HCT116 (cell line): ENCODE measurements around the gene DNAJC1. TPM values are rescaled to one million over a fixed set of nuclear protein-coding genes. Genes with fewer than 3 reads are reported as not detected.

Source experiments
- ATAC-seq: fragments of 200-7000 bp; cut with Tn5 transposase; 2 replicates; pipeline ENCODE4 v1.9.1; 2020; ENCODE audit warnings: mild to moderate bottlenecking, moderate library complexity
- BruUV-seq: library from RNA; stranded (reverse); fragments of 400-500 nt; replicated peaks from 2 replicates; lab custom pipeline; 2021; lab: Mats Ljungman, UMichigan
- CTCF ChIA-PET: fragments of 300-600 bp; sonication (Branson Sonifier 250); formaldehyde crosslinking; loops from one replicate; lab custom pipeline; 2021; ENCODE audit warnings: antibody characterized with exemption; lab: Charles Lee
- POLR2A ChIA-PET: fragments of 300-600, 350-600 bp; sonication (Branson Sonifier 250); formaldehyde crosslinking; loops from one replicate; lab custom pipeline; 2021; ENCODE audit warnings: antibody characterized with exemption; lab: Charles Lee
- RAD21 ChIA-PET, 2 experiments: fragments of 300-600 bp; sonication (Branson Sonifier 250); formaldehyde crosslinking; loops; one replicate each; lab custom pipeline; 2023; ENCODE audit warnings: low total read pairs in 2 of 2; ENCODE audit not compliant: uncharacterized antibody in 2 of 2, unreplicated experiment in 2 of 2, low non-redundant PET in 1 of 2; lab: Charles Lee
- DNase-seq: peaks from one replicate; pipeline ENCODE4 v3.0.0-alpha.2; 2010; ENCODE audit warnings: low read depth, low spot score
- H2AFZ ChIP-seq: fragments of 200-600 bp; shearing (Covaris generic), sonication (generic); 2 replicates; pipeline ENCODE4 v1.6.1; 2017; ENCODE audit warnings: low read depth, mixed run types, mixed read lengths, antibody characterized with exemption, low read length; ENCODE audit not compliant: poor library complexity, severe bottlenecking
- H3K27ac ChIP-seq: 2 replicates; pipeline ENCODE4 v1.5.1; 2012; ENCODE audit warnings: low read depth, low read length
- H3K27me3 ChIP-seq: fragments of 200-600 bp; sonication (generic); 2 replicates; pipeline ENCODE4 v1.6.1; 2016; ENCODE audit warnings: mixed run types, low read length, mixed read lengths; ENCODE audit not compliant: insufficient read depth
- H3K36me3 ChIP-seq, 2 experiments: fragments of 200-500 bp in 1 of 2; fragments of 200-600 bp in 1 of 2; sonication (Bioruptor generic) in 1 of 2; sonication (generic) in 1 of 2; 2 replicates each; pipeline versions ENCODE4 v1.5.1 to v1.6.1; 2014 to 2016; ENCODE audit warnings: low read length in 2 of 2, inconsistent platforms in 1 of 2, mixed read lengths in 1 of 2, mixed run types in 1 of 2; ENCODE audit not compliant: insufficient read depth in 2 of 2, control insufficient read depth in 1 of 2
- H3K4me1 ChIP-seq, 2 experiments: fragments of 200-600 bp in 1 of 2; sonication (generic) in 1 of 2; 2 replicates each; pipeline versions ENCODE4 v1.5.1 to v1.6.1; 2012 to 2017; ENCODE audit warnings: low read length in 2 of 2, inconsistent platforms in 1 of 2, mild to moderate bottlenecking in 1 of 2, mixed read lengths in 1 of 2, mixed run types in 1 of 2, moderate library complexity in 1 of 2; ENCODE audit not compliant: insufficient read depth in 2 of 2, control insufficient read depth in 1 of 2
- H3K4me2 ChIP-seq: fragments of 200-600 bp; sonication (generic); 2 replicates; pipeline ENCODE4 v1.6.1; 2017; ENCODE audit warnings: mixed run types, low read length, mixed read lengths
- H3K4me3 ChIP-seq, 2 experiments: fragments of 200-600 bp in 1 of 2; sonication (generic) in 1 of 2; replicated peaks in 1 of 2; 2 replicates each; pipeline ENCODE4 v1.5.1; 2011 to 2016; ENCODE audit warnings: low read length in 2 of 2, control low read depth in 1 of 2, low read depth in 1 of 2, mild to moderate bottlenecking in 1 of 2, mixed read lengths in 1 of 2, mixed run types in 1 of 2
- H3K79me2 ChIP-seq: fragments of 200-600 bp; sonication (generic); 2 replicates; pipeline ENCODE4 v1.6.1; 2017; ENCODE audit warnings: mild to moderate bottlenecking, mixed run types, low read length, moderate library complexity, mixed read lengths; ENCODE audit not compliant: insufficient read depth
- H3K9ac ChIP-seq: fragments of 200-600 bp; sonication (generic); 2 replicates; pipeline ENCODE4 v1.6.1; 2016; ENCODE audit warnings: low read length, mixed read lengths
- H3K9me2 ChIP-seq: fragments of 200-600 bp; sonication (generic), shearing (Covaris generic); 2 replicates; pipeline ENCODE4 v1.6.1; 2017; ENCODE audit warnings: mixed run types, mild to moderate bottlenecking, moderate library complexity; ENCODE audit not compliant: insufficient read depth
- H3K9me3 ChIP-seq, 2 experiments: fragments of 200-500 bp in 1 of 2; fragments of 200-600 bp in 1 of 2; sonication (Bioruptor generic) in 1 of 2; sonication (generic) in 1 of 2; 2 replicates each; pipeline ENCODE4 v1.6.1; 2014 to 2017; ENCODE audit warnings: low read length in 2 of 2, mixed read lengths in 2 of 2, inconsistent platforms in 1 of 2, low read depth in 1 of 2, mild to moderate bottlenecking in 1 of 2, mixed run types in 1 of 2, moderate library complexity in 1 of 2; ENCODE audit not compliant: control insufficient read depth in 1 of 2, insufficient read depth in 1 of 2
- H4K20me1 ChIP-seq: fragments of 200-600 bp; sonication (generic), shearing (Covaris generic); 2 replicates; pipeline ENCODE4 v1.6.1; 2017; ENCODE audit warnings: mixed run types, mild to moderate bottlenecking, moderate library complexity; ENCODE audit not compliant: insufficient read depth
- CEBPB ChIP-seq: IDR thresholded peaks from 2 replicates; pipeline ENCODE4 v1.6.1; 2012; ENCODE audit warnings: low read depth
- ELF1 ChIP-seq: IDR thresholded peaks from 2 replicates; pipeline ENCODE4 v1.6.1; 2012; ENCODE audit warnings: low read depth, borderline replicate concordance
- POLR2AphosphoS5 ChIP-seq: IDR thresholded peaks from 2 replicates; pipeline ENCODE4 v1.6.1; 2011; ENCODE audit warnings: mild to moderate bottlenecking, low read depth, low read length, moderate library complexity
- SRF ChIP-seq: IDR thresholded peaks from 2 replicates; pipeline ENCODE4 v1.6.1; 2012; ENCODE audit warnings: low read depth
- intact Hi-C: fragments of 100-400 bp; cut with micrococcal nuclease; formaldehyde crosslinking; loops from 2 replicates; pipeline ENCODE4 v1.10.0; 2022
- total RNA-seq: library from RNA; stranded (reverse); gene quantifications from one replicate; pipeline ENCODE4 v1.2.1, GENCODE V29; 2021; ENCODE audit not compliant: unreplicated experiment
- TF ChIP-seq, protein P1 (sequence below): IDR thresholded peaks from 2 replicates; pipeline ENCODE4 v1.6.1; 2011; ENCODE audit warnings: mild to moderate bottlenecking, low read length, moderate library complexity; ENCODE audit not compliant: insufficient replicate concordance; ENCODE audit errors: extremely low read depth
- TF ChIP-seq, protein P2 (sequence below): IDR thresholded peaks from 2 replicates; pipeline ENCODE4 v1.6.1; 2012; ENCODE audit warnings: low read depth

The DNAJC1 gene
- total RNA-seq, 1 experiment from 2014 or later, result 17.9 TPM

DNA sequence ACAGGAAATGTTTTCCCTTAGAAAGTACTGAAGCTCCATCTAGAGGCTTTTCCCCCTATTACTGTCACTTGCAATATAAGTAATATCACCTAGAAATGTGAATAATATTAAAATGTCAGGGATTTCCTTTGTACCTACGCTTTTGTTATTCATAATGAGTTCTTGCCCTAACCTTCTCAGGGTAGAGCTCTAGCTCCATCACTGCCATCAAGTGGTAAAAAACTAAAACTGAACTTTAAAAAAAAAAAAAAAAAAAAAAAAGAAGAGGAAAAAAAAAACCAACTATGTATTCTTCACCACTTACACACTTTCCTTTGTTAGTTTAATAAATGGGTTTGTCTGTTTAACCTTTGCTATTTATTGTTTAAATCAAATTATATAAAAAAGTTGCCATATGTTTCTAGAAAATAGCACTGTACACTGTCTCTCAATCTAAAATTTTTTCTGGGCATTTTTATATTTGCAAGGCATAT, 49.9 kb downstream of the DNAJC1 start (continued):
- TF ChIP-seq, protein P1, sequence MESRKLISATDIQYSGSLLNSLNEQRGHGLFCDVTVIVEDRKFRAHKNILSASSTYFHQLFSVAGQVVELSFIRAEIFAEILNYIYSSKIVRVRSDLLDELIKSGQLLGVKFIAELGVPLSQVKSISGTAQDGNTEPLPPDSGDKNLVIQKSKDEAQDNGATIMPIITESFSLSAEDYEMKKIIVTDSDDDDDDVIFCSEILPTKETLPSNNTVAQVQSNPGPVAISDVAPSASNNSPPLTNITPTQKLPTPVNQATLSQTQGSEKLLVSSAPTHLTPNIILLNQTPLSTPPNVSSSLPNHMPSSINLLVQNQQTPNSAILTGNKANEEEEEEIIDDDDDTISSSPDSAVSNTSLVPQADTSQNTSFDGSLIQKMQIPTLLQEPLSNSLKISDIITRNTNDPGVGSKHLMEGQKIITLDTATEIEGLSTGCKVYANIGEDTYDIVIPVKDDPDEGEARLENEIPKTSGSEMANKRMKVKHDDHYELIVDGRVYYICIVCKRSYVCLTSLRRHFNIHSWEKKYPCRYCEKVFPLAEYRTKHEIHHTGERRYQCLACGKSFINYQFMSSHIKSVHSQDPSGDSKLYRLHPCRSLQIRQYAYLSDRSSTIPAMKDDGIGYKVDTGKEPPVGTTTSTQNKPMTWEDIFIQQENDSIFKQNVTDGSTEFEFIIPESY, result no peak
- TF ChIP-seq SRF (no peak), ELF1 (no peak), POLR2AphosphoS5 (no peak)
- TF ChIP-seq, protein P2, sequence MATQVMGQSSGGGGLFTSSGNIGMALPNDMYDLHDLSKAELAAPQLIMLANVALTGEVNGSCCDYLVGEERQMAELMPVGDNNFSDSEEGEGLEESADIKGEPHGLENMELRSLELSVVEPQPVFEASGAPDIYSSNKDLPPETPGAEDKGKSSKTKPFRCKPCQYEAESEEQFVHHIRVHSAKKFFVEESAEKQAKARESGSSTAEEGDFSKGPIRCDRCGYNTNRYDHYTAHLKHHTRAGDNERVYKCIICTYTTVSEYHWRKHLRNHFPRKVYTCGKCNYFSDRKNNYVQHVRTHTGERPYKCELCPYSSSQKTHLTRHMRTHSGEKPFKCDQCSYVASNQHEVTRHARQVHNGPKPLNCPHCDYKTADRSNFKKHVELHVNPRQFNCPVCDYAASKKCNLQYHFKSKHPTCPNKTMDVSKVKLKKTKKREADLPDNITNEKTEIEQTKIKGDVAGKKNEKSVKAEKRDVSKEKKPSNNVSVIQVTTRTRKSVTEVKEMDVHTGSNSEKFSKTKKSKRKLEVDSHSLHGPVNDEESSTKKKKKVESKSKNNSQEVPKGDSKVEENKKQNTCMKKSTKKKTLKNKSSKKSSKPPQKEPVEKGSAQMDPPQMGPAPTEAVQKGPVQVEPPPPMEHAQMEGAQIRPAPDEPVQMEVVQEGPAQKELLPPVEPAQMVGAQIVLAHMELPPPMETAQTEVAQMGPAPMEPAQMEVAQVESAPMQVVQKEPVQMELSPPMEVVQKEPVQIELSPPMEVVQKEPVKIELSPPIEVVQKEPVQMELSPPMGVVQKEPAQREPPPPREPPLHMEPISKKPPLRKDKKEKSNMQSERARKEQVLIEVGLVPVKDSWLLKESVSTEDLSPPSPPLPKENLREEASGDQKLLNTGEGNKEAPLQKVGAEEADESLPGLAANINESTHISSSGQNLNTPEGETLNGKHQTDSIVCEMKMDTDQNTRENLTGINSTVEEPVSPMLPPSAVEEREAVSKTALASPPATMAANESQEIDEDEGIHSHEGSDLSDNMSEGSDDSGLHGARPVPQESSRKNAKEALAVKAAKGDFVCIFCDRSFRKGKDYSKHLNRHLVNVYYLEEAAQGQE, result no peak

DNA sequence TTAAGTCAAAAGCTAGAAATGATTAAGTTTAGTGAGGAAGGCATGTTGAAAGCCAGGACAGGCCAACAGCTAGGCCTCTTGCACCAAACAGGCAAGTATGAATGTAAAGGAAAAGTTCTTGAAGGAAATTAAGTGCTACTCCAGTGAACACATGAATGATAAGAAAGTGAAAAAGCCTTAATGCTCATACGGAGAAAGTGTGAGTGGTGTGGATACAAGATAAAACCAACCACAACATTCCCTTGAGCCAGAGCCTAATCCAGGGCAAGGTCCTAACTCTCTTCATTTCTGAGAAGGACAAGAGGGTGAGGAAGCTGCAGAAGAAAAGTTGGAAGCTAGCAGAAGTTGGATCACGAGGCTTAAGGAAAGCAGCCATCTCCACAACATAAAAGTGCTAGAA, 53.0 kb downstream of the DNAJC1 start:
- Histone ChIP-seq H3K4me1 (peaks cover 0 to 4% of the 10 kb centered on the region in 2 experiments; a peak in 1 of 4 replicates), H3K4me2 (no peak overlapping the region), H4K20me1 (no peaks in the 10 kb centered on the region), H3K36me3 (no peaks in the 10 kb centered on the region), H3K9me3 (no peaks in the 10 kb centered on the region), H3K79me2 (no peaks in the 10 kb centered on the region; the same call in 1 of the 2 replicates), H3K4me3 (no peak overlapping the region), H3K27me3 (no peaks in the 10 kb centered on the region), H3K9me2 (no peaks in the 10 kb centered on the region), H3K27ac (no peak overlapping the region), H2AFZ (no peak overlapping the region), H3K9ac (no peak overlapping the region)
- ATAC-seq (no peak), DNase-seq (no peak)
- intact Hi-C loops, result loop anchor here (5.0 kb wide), 1 partner anchor 1093 kb away; no protein-coding TSS in a partner anchor
- POLR2A ChIA-PET, result no interaction called here
- CTCF ChIA-PET, result no interaction called here
- BruUV-seq, result no TSS peak
- RAD21 ChIA-PET, result no interaction called here
- TF ChIP-seq CEBPB (no peak), ELF1 (no peak)
